Liver (tissue), 9 donors: ENCODE measurements around the gene TMEM125. TPM values are rescaled to one million over a fixed set of nuclear protein-coding genes. Genes with fewer than 3 reads are reported as not detected.

Source experiments
- DNase-seq: peaks from one replicate; pipeline ENCODE4 v3.0.0-alpha.2; 2017; ENCODE audit warnings: low spot score
- H3K27ac ChIP-seq, 2 donors: one replicate each; pipeline ENCODE4 v1.7.0; 2013; ENCODE audit warnings: inconsistent platforms in 2 of 2, low read length in 2 of 2, control low read depth in 1 of 2, low read depth in 1 of 2, mild to moderate bottlenecking in 1 of 2
- H3K27me3 ChIP-seq, 4 donors: one replicate each; pipeline versions ENCODE4 v1.6.1 to v1.7.0; 2013; ENCODE audit warnings: low read length in 3 of 4, inconsistent platforms in 1 of 4, mild to moderate bottlenecking in 1 of 4, moderate library complexity in 1 of 4; ENCODE audit not compliant: control insufficient read depth in 4 of 4, insufficient read depth in 4 of 4
- H3K36me3 ChIP-seq, 4 donors: one replicate each; pipeline versions ENCODE4 v1.6.1 to v1.7.0; 2013; ENCODE audit warnings: low read length in 3 of 4, mild to moderate bottlenecking in 3 of 4, low read depth in 1 of 4, moderate library complexity in 1 of 4; ENCODE audit not compliant: control insufficient read depth in 4 of 4, insufficient read depth in 3 of 4
- H3K4me1 ChIP-seq, 4 donors: one replicate each; pipeline versions ENCODE4 v1.6.1 to v1.7.0; 2013; ENCODE audit warnings: low read length in 3 of 4, mild to moderate bottlenecking in 3 of 4, moderate library complexity in 1 of 4; ENCODE audit not compliant: control insufficient read depth in 4 of 4, insufficient read depth in 4 of 4
- H3K4me3 ChIP-seq, 3 donors: one replicate each; pipeline versions ENCODE4 v1.6.1 to v1.7.0; 2013; ENCODE audit warnings: low read length in 3 of 3, control low read depth in 1 of 3, low read depth in 1 of 3, mild to moderate bottlenecking in 1 of 3
- H3K9ac ChIP-seq, 2 donors: one replicate each; pipeline ENCODE4 v1.7.0; 2013; ENCODE audit warnings: low read length in 2 of 2, mild to moderate bottlenecking in 2 of 2, moderate library complexity in 2 of 2, control low read depth in 1 of 2, low read depth in 1 of 2
- H3K9me3 ChIP-seq, 4 donors: one replicate each; pipeline versions ENCODE4 v1.6.1 to v1.7.0; 2013; ENCODE audit warnings: low read length in 3 of 4; ENCODE audit not compliant: control insufficient read depth in 4 of 4
- ATF3 ChIP-seq: IDR thresholded peaks from 2 replicates; pipeline ENCODE4 v1.6.1; 2016; ENCODE audit warnings: antibody characterized with exemption
- CTCF ChIP-seq: fragments of 150-350 bp; IDR thresholded peaks from 2 replicates; pipeline ENCODE4 v1.5.1; 2017; ENCODE audit warnings: improper control_type of control experiment, low read depth, low read length; ENCODE audit not compliant: missing input control
- EGR1 ChIP-seq, 2 donors: IDR thresholded peaks; 2 replicates each; pipeline ENCODE4 v1.6.1; 2016 to 2018; ENCODE audit warnings: antibody characterized with exemption in 2 of 2, low read depth in 2 of 2
- FOXA1 ChIP-seq: IDR thresholded peaks from 2 replicates; pipeline ENCODE4 v1.6.1; 2016; ENCODE audit warnings: antibody characterized with exemption
- FOXA2 ChIP-seq: IDR thresholded peaks from 2 replicates; pipeline ENCODE4 v1.6.1; 2016; ENCODE audit warnings: antibody characterized with exemption
- GABPA ChIP-seq, 2 donors: IDR thresholded peaks in 1 of 2; conservative IDR thresholded peaks in 1 of 2; 2 replicates each; pipeline ENCODE4 v1.6.1; 2016; ENCODE audit warnings: antibody characterized with exemption in 2 of 2, mild to moderate bottlenecking in 1 of 2, moderate library complexity in 1 of 2
- HNF4G ChIP-seq: IDR thresholded peaks from 2 replicates; pipeline ENCODE4 v1.6.1; 2016; ENCODE audit warnings: antibody characterized with exemption
- JUND ChIP-seq, 2 donors: IDR thresholded peaks; 2 replicates each; pipeline ENCODE4 v1.6.1; 2016; ENCODE audit warnings: antibody characterized with exemption in 2 of 2
- NR2F2 ChIP-seq: IDR thresholded peaks from 2 replicates; pipeline ENCODE4 v1.6.1; 2016; ENCODE audit warnings: antibody characterized with exemption
- RAD21 ChIP-seq, 2 donors: IDR thresholded peaks; 2 replicates each; pipeline ENCODE4 v1.6.1; 2016; ENCODE audit warnings: antibody characterized with exemption in 2 of 2, mild to moderate bottlenecking in 2 of 2
- REST ChIP-seq: IDR thresholded peaks from 2 replicates; pipeline ENCODE4 v1.6.1; 2016; ENCODE audit warnings: antibody characterized with exemption, mild to moderate bottlenecking
- RXRA ChIP-seq, 2 donors: IDR thresholded peaks; 2 replicates each; pipeline ENCODE4 v1.6.1; 2017 to 2018; ENCODE audit warnings: antibody characterized with exemption in 2 of 2, mild to moderate bottlenecking in 1 of 2
- SP1 ChIP-seq: IDR thresholded peaks from 2 replicates; pipeline ENCODE4 v1.6.1; 2018; ENCODE audit warnings: antibody characterized with exemption, mild to moderate bottlenecking
- TAF1 ChIP-seq: conservative IDR thresholded peaks from 2 replicates; pipeline ENCODE4 v1.6.1; 2016; ENCODE audit warnings: antibody characterized with exemption, mild to moderate bottlenecking
- YY1 ChIP-seq: IDR thresholded peaks from 2 replicates; pipeline ENCODE4 v1.6.1; 2016; ENCODE audit warnings: antibody characterized with exemption, mild to moderate bottlenecking
- WGBS: extraction: QIAGEN DNeasy Blood & Tissue Kit; methylation state at CpG from one replicate; pipeline ENCODE4 v1.1.7; 2013; 5-methylcytosine and 5-hydroxymethylcytosine counted together
- polyA plus RNA-seq, 2 donors: library from polyadenylated mRNA; stranded (reverse) in 1 of 2; unstranded in 1 of 2; fragments of 200-250 nt in 1 of 2; fragments of >200 nt in 1 of 2; fragmentation: Nextera tagmentation in 1 of 2; extraction: Ambion mirVana in 1 of 2; gene quantifications; one replicate each; pipeline versions ENCODE4 v1.2.1 to v1.2.3, GENCODE V29; 2013 to 2015
- total RNA-seq, 2 donors: library from RNA; depleted of rRNA; stranded (reverse); fragments of >200 nt; gene quantifications; one replicate each; pipeline ENCODE4 v1.2.3, GENCODE V29; 2014
- TF ChIP-seq, protein P1 (sequence below): IDR thresholded peaks from 2 replicates; pipeline ENCODE4 v1.6.1; 2016; ENCODE audit warnings: antibody characterized with exemption
- TF ChIP-seq, protein P2 (sequence below): IDR thresholded peaks from 2 replicates; pipeline ENCODE4 v1.6.1; 2016; ENCODE audit warnings: antibody characterized with exemption
- donor health status: healthy.
- donor health status: healthy.
- donor health status: healthy.
- donor health status: healthy.
- donor health status: healthy.

The TMEM125 gene
- total and polyA plus RNA-seq, 4 donors = 0.21 to 1.0 (median 0.69) TPM

DNA sequence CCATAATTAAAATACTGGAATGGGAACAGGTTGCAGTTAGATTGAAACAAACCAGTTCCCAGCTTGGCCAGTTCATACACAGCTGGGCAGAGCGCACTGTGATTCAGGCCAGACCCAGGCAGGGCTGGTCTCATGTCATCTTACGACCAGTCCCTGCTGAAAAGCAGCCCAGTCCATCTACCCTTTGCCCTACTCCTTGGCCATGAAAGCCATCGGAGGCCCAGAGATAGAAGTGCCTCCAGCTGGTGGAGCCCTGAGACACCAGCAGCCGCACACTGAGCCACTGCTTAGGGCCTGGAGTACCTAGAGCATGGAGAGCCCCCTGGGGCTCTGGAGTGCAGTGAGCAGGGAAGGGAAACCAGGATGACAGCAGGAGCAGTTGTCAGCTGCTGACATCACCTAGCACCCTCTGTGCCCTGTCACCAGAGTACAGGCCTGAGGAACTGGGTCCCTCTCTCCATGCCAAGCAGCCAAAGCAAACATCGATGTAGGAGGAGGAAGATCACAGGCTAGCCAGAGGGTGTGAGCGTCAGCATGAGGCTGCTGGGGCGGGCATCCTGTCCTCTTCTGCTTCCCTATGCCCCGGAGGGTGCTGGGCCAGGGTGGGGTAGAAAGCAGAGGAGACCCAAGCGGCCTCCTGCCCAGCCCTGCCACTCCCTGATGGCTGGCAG lies 34.2 kb upstream of the TMEM125 start (continued):
- TF ChIP-seq, protein P1, sequence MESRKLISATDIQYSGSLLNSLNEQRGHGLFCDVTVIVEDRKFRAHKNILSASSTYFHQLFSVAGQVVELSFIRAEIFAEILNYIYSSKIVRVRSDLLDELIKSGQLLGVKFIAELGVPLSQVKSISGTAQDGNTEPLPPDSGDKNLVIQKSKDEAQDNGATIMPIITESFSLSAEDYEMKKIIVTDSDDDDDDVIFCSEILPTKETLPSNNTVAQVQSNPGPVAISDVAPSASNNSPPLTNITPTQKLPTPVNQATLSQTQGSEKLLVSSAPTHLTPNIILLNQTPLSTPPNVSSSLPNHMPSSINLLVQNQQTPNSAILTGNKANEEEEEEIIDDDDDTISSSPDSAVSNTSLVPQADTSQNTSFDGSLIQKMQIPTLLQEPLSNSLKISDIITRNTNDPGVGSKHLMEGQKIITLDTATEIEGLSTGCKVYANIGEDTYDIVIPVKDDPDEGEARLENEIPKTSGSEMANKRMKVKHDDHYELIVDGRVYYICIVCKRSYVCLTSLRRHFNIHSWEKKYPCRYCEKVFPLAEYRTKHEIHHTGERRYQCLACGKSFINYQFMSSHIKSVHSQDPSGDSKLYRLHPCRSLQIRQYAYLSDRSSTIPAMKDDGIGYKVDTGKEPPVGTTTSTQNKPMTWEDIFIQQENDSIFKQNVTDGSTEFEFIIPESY = peak; percentile 15
- TF ChIP-seq EGR1 (IDR thresholded peaks at IDR 0.05; ENCODE audit: low read depth in 2 of 2) (no peak), FOXA2 (no peak), HNF4G (no peak), FOXA1 (peak; percentile 32), CTCF (no peak)

DNA sequence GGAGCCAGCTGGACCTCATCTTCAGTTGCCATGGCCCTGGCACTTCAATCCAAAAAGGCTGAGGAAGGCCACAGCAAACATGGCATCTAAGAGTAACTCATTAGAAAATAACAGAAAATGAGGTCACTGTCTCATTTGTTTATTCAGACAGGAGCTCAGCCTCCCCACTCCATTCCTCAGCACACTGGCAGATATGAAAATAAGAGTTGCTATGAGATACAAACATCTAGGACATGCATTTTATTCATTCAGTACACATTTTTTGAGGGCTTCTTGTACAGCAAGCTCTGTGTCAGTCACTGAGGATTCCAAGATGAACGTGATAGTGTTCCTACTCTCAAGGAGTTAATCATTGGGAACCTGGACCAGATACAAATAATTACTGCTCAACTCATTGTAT lies 32.7 kb upstream of the TMEM125 start:
- Histone ChIP-seq H3K36me3 (no peaks in the 10 kb centered on the region), H3K9ac (peak overlapping the region in 1 of 2 donors; percentile 19), H3K9me3 (no peaks in the 10 kb centered on the region), H3K4me3 (no peak overlapping the region), H3K4me1 (peaks cover 17 to 93% (median 82%) of the 10 kb centered on the region in 4 donors), H3K27ac (peak overlapping the region in 1 of 2 donors; percentile 6), H3K27me3 (no peaks in the 10 kb centered on the region)
- TF ChIP-seq ATF3 (no peak), FOXA1 (no peak), SP1 (no peak), NR2F2 (no peak), FOXA2 (no peak), GABPA (IDR thresholded peaks at IDR 0.05 in 1 of 2, conservative IDR thresholded peaks at IDR 0.05 in 1 of 2) (no peak), RXRA (IDR thresholded peaks at IDR 0.05) (no peak), YY1 (no peak)
- TF ChIP-seq, protein P1 = no peak
- TF ChIP-seq, protein P2, sequence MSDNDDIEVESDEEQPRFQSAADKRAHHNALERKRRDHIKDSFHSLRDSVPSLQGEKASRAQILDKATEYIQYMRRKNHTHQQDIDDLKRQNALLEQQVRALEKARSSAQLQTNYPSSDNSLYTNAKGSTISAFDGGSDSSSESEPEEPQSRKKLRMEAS = no peak
- DNase-seq = no peak
- 36% methylated on average over 1 of the region's 1 CpG for WGBS

- Histone ChIP-seq H3K4me1 (peaks cover 17 to 94% (median 85%) of the 10 kb centered on the region in 4 donors), H3K27me3 (no peaks in the 10 kb centered on the region), H3K9me3 (no peaks in the 10 kb centered on the region), H3K27ac (peak overlapping the region in 1 of 2 donors; percentile 6), H3K4me3 (no peak overlapping the region), H3K9ac (no peak overlapping the region), H3K36me3 (no peaks in the 10 kb centered on the region)
- peak; percentile 67 for DNase-seq
- WGBS = 7% methylated on average over 5 of the region's 5 CpGs
- TF ChIP-seq HNF4G (peak; percentile 83), RXRA (IDR thresholded peaks at IDR 0.05) (peak; percentile 81 to 92), ATF3 (peak; percentile 24), EGR1 (IDR thresholded peaks at IDR 0.05; ENCODE audit: low read depth in 2 of 2) (no peak), REST (no peak), JUND (IDR thresholded peaks at IDR 0.05) (peak; percentile 24 to 42), GABPA (IDR thresholded peaks at IDR 0.05 in 1 of 2, conservative IDR thresholded peaks at IDR 0.05 in 1 of 2) (peak in 1 of 2 donors; percentile 58), TAF1 (no peak), NR2F2 (peak; percentile 98), RAD21 (IDR thresholded peaks at IDR 0.05) (peak; percentile 98 to 99)
Observed at GRCh38 chr1:43238085-43238484, 31.7 kb upstream of the TMEM125 start.
